Osteocyte (in vitro differentiated cells): ENCODE data around the gene DLGAP4. TPM values are rescaled to one million over a fixed set of nuclear protein-coding genes. Genes with fewer than 3 reads are reported as not detected.

Source experiments
- DNase-seq: peaks from one replicate; pipeline ENCODE4 v3.0.0; 2021; ENCODE audit warnings: mixed read lengths; ENCODE audit not compliant: unreplicated experiment; ENCODE audit errors: extremely low spot score
- H3K27ac Mint-ChIP-seq: one replicate; pipeline ENCODE4 v1.8.0; 2021; ENCODE audit warnings: mild to moderate bottlenecking, mixed read lengths; ENCODE audit not compliant: unreplicated experiment
- H3K27me3 Mint-ChIP-seq: one replicate; pipeline ENCODE4 v1.8.0; 2021; ENCODE audit warnings: mixed read lengths; ENCODE audit not compliant: unreplicated experiment
- H3K36me3 Mint-ChIP-seq: one replicate; pipeline ENCODE4 v1.8.0; 2021; ENCODE audit warnings: mixed read lengths; ENCODE audit not compliant: unreplicated experiment
- H3K4me1 Mint-ChIP-seq: one replicate; pipeline ENCODE4 v1.8.0; 2021; ENCODE audit warnings: mixed read lengths; ENCODE audit not compliant: unreplicated experiment
- H3K4me3 Mint-ChIP-seq: one replicate; pipeline ENCODE4 v1.8.0; 2021; ENCODE audit warnings: mild to moderate bottlenecking, moderate library complexity, mixed read lengths; ENCODE audit not compliant: unreplicated experiment
- H3K9me3 Mint-ChIP-seq: one replicate; pipeline ENCODE4 v1.8.0; 2021; ENCODE audit warnings: mixed read lengths; ENCODE audit not compliant: unreplicated experiment
- total RNA-seq: library from RNA; stranded (reverse); gene quantifications from 2 replicates; pipeline ENCODE4 v1.2.1, GENCODE V29; 2021
- TF ChIP-seq, protein P1 (sequence below): fragments of 200-600 bp; sonication (generic); IDR thresholded peaks from 2 replicates; pipeline ENCODE4 v1.5.0; 2021; ENCODE audit warnings: antibody characterized with exemption, mild to moderate bottlenecking, moderate library complexity

The DLGAP4 gene
- total RNA-seq, 1 donor from 2014 or later, result 134 TPM

DNA sequence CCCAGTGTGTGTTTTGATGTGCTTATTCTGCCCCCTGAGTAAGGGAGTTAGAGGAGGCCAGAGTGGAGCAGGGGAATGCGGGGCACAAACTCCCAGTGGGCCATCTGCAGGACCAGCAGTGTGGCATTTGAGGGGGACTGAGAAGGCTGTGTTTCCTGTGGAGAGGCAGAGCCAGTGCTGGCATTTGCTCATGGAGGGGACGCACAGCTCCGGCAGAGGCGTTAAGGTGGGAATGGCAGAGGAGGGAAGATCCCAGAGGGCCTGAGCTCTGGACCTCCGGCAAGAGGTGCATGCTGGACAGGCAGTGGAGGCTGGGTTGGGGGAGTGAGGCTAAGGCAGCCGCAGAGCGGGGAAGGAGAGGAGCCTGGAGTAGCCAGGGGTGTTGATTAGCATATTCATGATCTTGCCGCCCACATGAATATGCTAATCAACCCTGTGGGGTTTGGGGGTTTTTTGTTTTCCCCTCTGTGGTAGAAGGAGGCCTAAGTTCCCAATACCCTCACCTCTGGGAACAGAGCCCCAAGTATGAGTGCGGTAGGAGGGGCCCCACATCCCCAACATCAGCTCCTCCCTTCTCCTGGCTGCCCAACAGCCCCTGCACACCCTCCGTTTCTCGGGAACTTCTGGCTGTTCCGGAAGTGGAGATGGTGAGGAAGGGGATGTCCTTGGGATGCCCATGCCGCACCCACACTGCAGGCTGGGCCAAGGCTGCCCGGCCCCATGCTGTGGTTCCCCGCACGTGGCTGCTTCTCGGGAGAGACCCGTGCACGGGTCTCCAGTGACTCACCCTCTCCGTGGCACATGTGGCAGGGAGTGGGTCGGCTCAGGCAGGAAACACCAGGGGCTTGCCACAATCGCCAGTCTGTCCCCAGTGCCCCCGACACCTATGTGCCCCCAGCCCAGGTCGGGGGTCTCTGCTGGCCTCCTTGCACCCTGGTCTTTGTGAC lies 33.8 kb downstream of the DLGAP4 start:
- Mint-ChIP-seq H3K36me3 (no peaks in the 10 kb centered on the region), H3K27ac (no peak overlapping the region)

DNA sequence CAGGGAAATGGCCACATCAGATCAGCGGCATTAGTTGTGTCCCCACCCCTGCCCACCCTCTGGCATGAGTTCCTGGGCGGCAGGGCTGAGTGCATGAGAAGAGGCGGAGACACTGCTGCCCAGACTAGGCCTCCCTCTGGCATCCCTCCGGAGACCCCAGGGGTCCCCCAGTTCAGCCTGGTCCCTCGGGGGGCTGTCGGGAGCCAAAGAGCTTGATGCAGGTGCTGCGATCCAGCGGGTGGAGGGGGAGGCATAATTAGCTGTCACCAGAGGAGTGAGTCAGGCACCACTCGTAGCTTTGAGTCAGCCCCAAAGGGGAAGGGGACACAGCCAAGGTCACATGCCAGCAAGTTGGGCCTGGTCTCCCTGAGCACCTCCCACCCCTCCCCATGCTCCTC lies 34.5 kb downstream of the DLGAP4 start:
- peaks cover 14% of the 10 kb centered on the region for H3K27me3 Mint-ChIP-seq
- no peak for DNase-seq
- H3K4me1 Mint-ChIP-seq, result no peaks in the 10 kb centered on the region
- no peak overlapping the region for H3K4me3 Mint-ChIP-seq
- H3K9me3 Mint-ChIP-seq, result no peaks in the 10 kb centered on the region
- TF ChIP-seq, protein P1, sequence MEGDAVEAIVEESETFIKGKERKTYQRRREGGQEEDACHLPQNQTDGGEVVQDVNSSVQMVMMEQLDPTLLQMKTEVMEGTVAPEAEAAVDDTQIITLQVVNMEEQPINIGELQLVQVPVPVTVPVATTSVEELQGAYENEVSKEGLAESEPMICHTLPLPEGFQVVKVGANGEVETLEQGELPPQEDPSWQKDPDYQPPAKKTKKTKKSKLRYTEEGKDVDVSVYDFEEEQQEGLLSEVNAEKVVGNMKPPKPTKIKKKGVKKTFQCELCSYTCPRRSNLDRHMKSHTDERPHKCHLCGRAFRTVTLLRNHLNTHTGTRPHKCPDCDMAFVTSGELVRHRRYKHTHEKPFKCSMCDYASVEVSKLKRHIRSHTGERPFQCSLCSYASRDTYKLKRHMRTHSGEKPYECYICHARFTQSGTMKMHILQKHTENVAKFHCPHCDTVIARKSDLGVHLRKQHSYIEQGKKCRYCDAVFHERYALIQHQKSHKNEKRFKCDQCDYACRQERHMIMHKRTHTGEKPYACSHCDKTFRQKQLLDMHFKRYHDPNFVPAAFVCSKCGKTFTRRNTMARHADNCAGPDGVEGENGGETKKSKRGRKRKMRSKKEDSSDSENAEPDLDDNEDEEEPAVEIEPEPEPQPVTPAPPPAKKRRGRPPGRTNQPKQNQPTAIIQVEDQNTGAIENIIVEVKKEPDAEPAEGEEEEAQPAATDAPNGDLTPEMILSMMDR, result no peak
- H3K36me3 Mint-ChIP-seq, result no peaks in the 10 kb centered on the region
- no peak overlapping the region for H3K27ac Mint-ChIP-seq

More for the DNA sequence above, 33.8 kb downstream of the DLGAP4 start:
- TF ChIP-seq, protein P1, result no peak
- Mint-ChIP-seq H3K4me1 (no peaks in the 10 kb centered on the region), H3K27me3 (peaks cover 21% of the 10 kb centered on the region), H3K4me3 (no peak overlapping the region), H3K9me3 (no peaks in the 10 kb centered on the region)
- no peak for DNase-seq

DNA sequence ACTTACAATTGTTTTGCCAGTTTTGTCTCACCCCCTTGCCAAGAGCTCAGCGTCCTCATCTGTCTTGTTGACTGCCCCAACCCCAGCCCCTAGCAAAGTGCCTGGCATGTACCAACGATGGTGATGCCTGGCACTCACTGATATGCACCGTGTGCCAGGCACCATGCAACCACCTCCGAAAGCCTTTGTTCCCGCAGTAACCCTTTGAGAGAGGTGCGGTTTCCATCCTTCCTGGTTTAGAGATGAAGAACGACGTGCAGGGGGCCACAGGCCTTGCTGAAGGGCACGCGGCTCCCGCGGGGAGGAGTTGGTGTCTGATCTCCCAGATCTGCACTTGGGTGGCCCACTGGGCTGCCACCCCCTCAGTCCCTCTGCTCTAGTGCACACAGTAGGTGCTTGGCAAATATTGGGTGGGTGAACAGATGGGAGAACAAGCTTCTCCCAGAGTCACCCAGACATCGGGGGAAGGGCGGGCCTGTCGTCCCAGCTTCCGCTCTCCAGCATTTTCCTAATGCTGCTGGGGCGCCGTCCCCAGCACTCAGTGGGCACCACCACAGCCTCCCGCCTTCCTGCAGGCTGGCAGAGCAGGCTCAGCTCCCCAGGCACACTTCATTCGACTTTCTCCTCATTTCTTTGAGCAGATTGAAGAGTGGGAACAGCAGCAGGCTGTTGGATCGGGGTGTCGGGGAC lies 35.3 kb downstream of the DLGAP4 start:
- Mint-ChIP-seq H3K4me1 (no peaks in the 10 kb centered on the region), H3K27me3 (peaks cover 5% of the 10 kb centered on the region), H3K27ac (no peak overlapping the region)

DNA sequence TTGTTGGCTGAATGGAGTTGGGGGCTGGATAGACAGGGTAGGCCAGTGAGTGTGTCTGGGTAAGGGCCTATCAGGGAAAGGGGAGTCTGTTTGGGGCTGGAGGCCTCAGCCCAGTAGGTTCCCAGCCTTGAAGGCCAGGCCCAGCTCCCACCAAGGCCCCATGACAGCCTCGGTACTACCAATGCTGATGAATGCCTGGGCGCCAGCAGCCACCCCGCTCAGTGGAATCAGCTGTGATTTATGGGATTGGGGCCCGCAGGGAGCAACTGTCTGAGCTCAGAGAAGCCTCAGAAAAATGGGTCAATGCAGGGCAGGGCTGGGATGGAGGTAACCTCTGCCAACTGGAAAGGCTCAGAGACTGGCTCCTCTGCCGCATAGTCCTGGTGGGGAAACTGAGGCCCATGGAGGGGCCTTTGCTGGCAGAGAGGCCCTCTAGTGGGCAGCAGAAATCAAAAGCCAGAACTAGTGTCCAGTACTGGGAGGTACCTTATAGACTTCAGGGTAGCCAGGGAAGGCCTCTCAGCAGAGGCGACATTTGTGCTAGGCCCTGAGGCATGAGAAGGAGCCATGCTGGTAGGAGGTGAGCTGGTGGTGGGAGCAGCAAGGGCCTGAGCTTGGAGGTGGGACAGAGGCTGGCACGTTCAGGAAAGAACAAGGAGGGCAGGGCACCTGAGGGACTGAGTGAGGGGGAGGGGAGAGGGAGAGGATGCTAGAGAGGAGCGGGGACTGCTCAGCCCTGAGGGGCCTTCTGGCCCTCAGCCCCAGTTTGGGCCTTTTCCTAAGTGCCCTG lies 36.4 kb downstream of the DLGAP4 start:
- no peak overlapping the region for H3K4me3 Mint-ChIP-seq
- H3K9me3 Mint-ChIP-seq, result no peaks in the 10 kb centered on the region
- H3K36me3 Mint-ChIP-seq, result no peaks in the 10 kb centered on the region
- H3K4me1 Mint-ChIP-seq, result no peaks in the 10 kb centered on the region
- no peak overlapping the region for H3K27ac Mint-ChIP-seq
- no peak for DNase-seq
- TF ChIP-seq, protein P1, result no peak
- H3K27me3 Mint-ChIP-seq, result peaks cover 3% of the 10 kb centered on the region

More for the DNA sequence above, 35.3 kb downstream of the DLGAP4 start:
- TF ChIP-seq, protein P1, result no peak
- no peaks in the 10 kb centered on the region for H3K36me3 Mint-ChIP-seq
- no peaks in the 10 kb centered on the region for H3K9me3 Mint-ChIP-seq
- no peak overlapping the region for H3K4me3 Mint-ChIP-seq
- DNase-seq, result no peak
